Mammary epithelial cell (primary cell): ENCODE results near the gene ARHGEF28.

Source experiments
- CTCF ChIP-seq, 2 donors: IDR thresholded peaks in 1 of 2; conservative IDR thresholded peaks in 1 of 2; 2 replicates each; pipeline ENCODE4 v1.5.1; 2011 to 2012; ENCODE audit warnings: inconsistent platforms in 2 of 2, low read length in 2 of 2, mild to moderate bottlenecking in 2 of 2, control low read depth in 1 of 2, low read depth in 1 of 2; ENCODE audit not compliant: insufficient read depth in 1 of 2; ENCODE audit errors: extremely low read depth in 1 of 2
- EZH2 ChIP-seq: IDR thresholded peaks from 2 replicates; pipeline ENCODE4 v1.6.1; 2012; ENCODE audit warnings: low read length, inconsistent platforms, borderline replicate concordance

DNA sequence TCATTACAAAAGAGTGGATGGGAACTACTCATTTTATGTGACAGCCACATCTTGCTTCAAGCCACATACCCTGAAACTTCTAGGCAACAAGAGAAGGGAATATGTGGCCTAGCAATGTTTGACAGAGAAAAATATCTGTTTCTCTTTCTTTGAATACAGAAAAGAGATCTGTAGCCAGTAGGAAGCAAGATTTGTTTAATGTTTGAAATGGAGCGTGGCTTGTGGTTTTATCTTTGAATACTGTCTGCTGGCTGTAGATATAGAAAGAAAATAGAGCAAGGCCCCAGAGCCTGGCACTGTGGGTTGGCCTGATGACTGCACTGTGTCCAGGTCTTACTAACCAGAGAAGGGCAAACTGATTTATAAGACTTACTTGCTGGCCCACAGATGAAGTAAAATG is 133.8 kb downstream of the ARHGEF28 start:
- TF ChIP-seq CTCF (conservative IDR thresholded peaks at IDR 0.05 in 1 of 2, IDR thresholded peaks at IDR 0.05 in 1 of 2; ENCODE audit: extremely low read depth in 1 of 2, insufficient read depth in 1 of 2, low read depth in 1 of 2, low read length in 2 of 2) (no peak), EZH2 (no peak)
